K562 (cell line): ENCODE data around the gene LIPT2. TPM values are rescaled to one million over a fixed set of nuclear protein-coding genes. Genes with fewer than 3 reads are reported as not detected.

ENCODE experiments used
- ARID1B ChIP-seq: fragments of 450-650 bp; IDR thresholded peaks from 2 replicates; pipeline ENCODE4 v1.6.1; 2016; ENCODE audit warnings: antibody characterized with exemption, mild to moderate bottlenecking, inconsistent platforms
- CEBPB ChIP-seq: fragments of 450-650 bp; IDR thresholded peaks from 2 replicates; pipeline ENCODE4 v1.6.1; 2016; ENCODE audit warnings: missing genetic modification characterization, missing compliant biosample characterization
- CEBPG ChIP-seq, 3 experiments: fragments of 200-800 bp in 1 of 3; sonication (Bioruptor generic) in 1 of 3; sonication (generic) in 1 of 3; formaldehyde crosslinking in 1 of 3; IDR thresholded peaks in 2 of 3; conservative IDR thresholded peaks in 1 of 3; 2 replicates each; pipeline versions ENCODE4 v1.6.1 to v1.8.0; 2016 to 2022; ENCODE audit warnings: missing compliant biosample characterization in 2 of 3, missing genetic modification characterization in 2 of 3, mild to moderate bottlenecking in 1 of 3, missing genetic modification reagents in 1 of 3
- DACH1 ChIP-seq: fragments of 450-650 bp; IDR thresholded peaks from 2 replicates; pipeline ENCODE4 v1.6.1; 2018; ENCODE audit not compliant: partially characterized antibody
- DMBX1 ChIP-seq: fragments of 250-450 bp; sonication (Bioruptor Pico); IDR thresholded peaks from 2 replicates; pipeline ENCODE4 v1.8.0; 2022; ENCODE audit warnings: inconsistent platforms, mild to moderate bottlenecking, moderate library complexity, borderline replicate concordance
- DPF2 ChIP-seq: fragments of 450-650 bp; IDR thresholded peaks from 2 replicates; pipeline ENCODE4 v1.6.1; 2016
- ELF1 ChIP-seq: fragments of 200-800 bp; sonication (Bioruptor generic); IDR thresholded peaks from 2 replicates; pipeline ENCODE4 v1.6.1; 2016; ENCODE audit warnings: missing genetic modification characterization, missing compliant biosample characterization
- EP300 ChIP-seq: IDR thresholded peaks from 2 replicates; pipeline ENCODE4 v1.6.1; 2012; ENCODE audit warnings: low read length, improper control_type of control experiment
- ETV5 ChIP-seq: sonication (generic); formaldehyde crosslinking; IDR thresholded peaks from 2 replicates; pipeline ENCODE4 v1.4.0; 2020; ENCODE audit warnings: low read depth, mild to moderate bottlenecking, missing genetic modification reagents
- JUND ChIP-seq, 2 experiments: IDR thresholded peaks; 2 replicates in 1 of 2; 3 replicates in 1 of 2; pipeline ENCODE4 v1.6.1; 2011; ENCODE audit warnings: borderline replicate concordance in 2 of 2, low read depth in 2 of 2, low read length in 2 of 2, improper control_type of control experiment in 1 of 2, missing biosample characterization in 1 of 2, missing genetic modification characterization in 1 of 2, missing genetic modification reagents in 1 of 2
- KDM4B ChIP-seq, 2 experiments: fragments of 450-650 bp in 1 of 2; sonication (generic) in 1 of 2; IDR thresholded peaks; 2 replicates each; pipeline ENCODE4 v1.6.1; 2016 to 2017; ENCODE audit warnings: borderline replicate concordance in 2 of 2, antibody characterized with exemption in 1 of 2, low read depth in 1 of 2, mild to moderate bottlenecking in 1 of 2
- SIN3A ChIP-seq, 2 experiments: fragments of 150-350 bp in 1 of 2; IDR thresholded peaks; 2 replicates each; pipeline ENCODE4 v1.6.1; 2011 to 2016; ENCODE audit warnings: borderline replicate concordance in 2 of 2, low read depth in 2 of 2, low read length in 2 of 2, mild to moderate bottlenecking in 2 of 2, moderate library complexity in 2 of 2; ENCODE audit not compliant: control insufficient read depth in 1 of 2
- SMC3 ChIP-seq: conservative IDR thresholded peaks from 2 replicates; pipeline ENCODE4 v1.6.1; 2011; ENCODE audit warnings: low read depth, low read length, improper control_type of control experiment; ENCODE audit not compliant: insufficient read depth
- TBP ChIP-seq: optimal IDR thresholded peaks from 2 replicates; pipeline ENCODE3; 2011; ENCODE audit warnings: low read depth, low read length, improper control_type of control experiment
- TCF3 ChIP-seq: sonication (generic); formaldehyde crosslinking; IDR thresholded peaks from 2 replicates; pipeline ENCODE4 v1.4.0; 2020; ENCODE audit warnings: mild to moderate bottlenecking, missing genetic modification reagents
- TEAD1 ChIP-seq, 2 experiments: fragments of 450-650 bp in 1 of 2; sonication (generic) in 1 of 2; formaldehyde crosslinking; IDR thresholded peaks; 2 replicates each; pipeline versions ENCODE4 v1.4.0 to v1.8.0; 2020 to 2022; ENCODE audit warnings: mild to moderate bottlenecking in 2 of 2, missing genetic modification reagents in 1 of 2
- TFAP4 ChIP-seq: sonication (generic); formaldehyde crosslinking; IDR thresholded peaks from 2 replicates; pipeline ENCODE4 v1.8.0; 2022; ENCODE audit warnings: missing genetic modification reagents, mild to moderate bottlenecking, moderate library complexity, borderline replicate concordance
- TSC22D4 ChIP-seq: fragments of 450-650 bp; IDR thresholded peaks from 2 replicates; pipeline ENCODE4 v1.6.1; 2016; ENCODE audit warnings: missing genetic modification characterization, missing biosample characterization, control low read depth
- YY1 ChIP-seq, 3 experiments: IDR thresholded peaks; 2 replicates each; pipeline ENCODE4 v1.6.1; 2011; ENCODE audit warnings: low read length in 2 of 3, mild to moderate bottlenecking in 2 of 3, moderate library complexity in 2 of 3, borderline replicate concordance in 1 of 3, control low read depth in 1 of 3, low read depth in 1 of 3; ENCODE audit not compliant: insufficient read depth in 3 of 3, insufficient replicate concordance in 2 of 3, control insufficient read depth in 1 of 3, insufficient read length in 1 of 3; ENCODE audit errors: extremely low read depth in 1 of 3
- ZBED1 ChIP-seq: IDR thresholded peaks from 2 replicates; pipeline ENCODE4 v1.6.1; 2014
- ZBTB7A ChIP-seq: IDR thresholded peaks from 2 replicates; pipeline ENCODE4 v1.6.1; 2011; ENCODE audit warnings: low read depth, mild to moderate bottlenecking, low read length, moderate library complexity, borderline replicate concordance; ENCODE audit not compliant: control insufficient read depth
- ZBTB8A ChIP-seq: fragments of 450-650 bp; IDR thresholded peaks from 2 replicates; pipeline ENCODE4 v1.6.1; 2018; ENCODE audit warnings: mild to moderate bottlenecking, moderate library complexity; ENCODE audit not compliant: partially characterized antibody
- ZNF239 ChIP-seq: fragments of 250-450 bp; sonication (Bioruptor Pico); IDR thresholded peaks from 2 replicates; pipeline ENCODE4 v1.4.0; 2020; ENCODE audit warnings: mild to moderate bottlenecking
- ZNF282 ChIP-seq: sonication (generic); formaldehyde crosslinking; IDR thresholded peaks from 2 replicates; pipeline ENCODE4 v1.8.1; 2023; ENCODE audit warnings: missing genetic modification reagents
- polyA plus RNA-seq, 8 experiments: library from polyadenylated mRNA; depleted of rRNA in 4 of 8; stranded (reverse) in 5 of 8; unstranded in 3 of 8; fragments of >200 nt; fragmentation: Nextera tagmentation in 2 of 8; fragmentation: Illumina TruSeq in 1 of 8; extraction: Ambion mirVana in 2 of 8; extraction: Trizol in 1 of 8; gene quantifications; 2 replicates each; pipeline versions ENCODE4 v1.2.1 to v1.2.3, GENCODE V29; 2011 to 2014; ENCODE audit warnings: inconsistent platforms in 1 of 8, missing spikeins in 1 of 8
- total RNA-seq, 7 experiments: library from RNA; depleted of rRNA in 6 of 7; stranded (reverse); fragments of >200 nt in 6 of 7; fragmentation: Illumina TruSeq in 2 of 7; extraction: Trizol in 2 of 7; gene quantifications; 2 replicates each; pipeline versions ENCODE4 v1.2.1 to v1.2.3, GENCODE V29; 2011 to 2021; ENCODE audit warnings: low replicate concordance in 1 of 7
- TF ChIP-seq, protein P1 (sequence below): fragments of 250-450 bp; sonication (Bioruptor Pico); IDR thresholded peaks from 2 replicates; pipeline ENCODE4 v1.8.0; 2022; ENCODE audit warnings: inconsistent platforms, mild to moderate bottlenecking, moderate library complexity, borderline replicate concordance
- TF ChIP-seq, protein P2 (sequence below): sonication (generic); formaldehyde crosslinking; IDR thresholded peaks from 2 replicates; pipeline ENCODE4 v1.9.0; 2022; ENCODE audit warnings: mild to moderate bottlenecking, missing genetic modification reagents

The LIPT2 gene
- total and polyA plus RNA-seq, 9 of the 15 experiments (the other 6 are each of a cell fraction or from before 2014, with no cell fraction given), result 1.00 to 5.2 (median 3.5) TPM

DNA sequence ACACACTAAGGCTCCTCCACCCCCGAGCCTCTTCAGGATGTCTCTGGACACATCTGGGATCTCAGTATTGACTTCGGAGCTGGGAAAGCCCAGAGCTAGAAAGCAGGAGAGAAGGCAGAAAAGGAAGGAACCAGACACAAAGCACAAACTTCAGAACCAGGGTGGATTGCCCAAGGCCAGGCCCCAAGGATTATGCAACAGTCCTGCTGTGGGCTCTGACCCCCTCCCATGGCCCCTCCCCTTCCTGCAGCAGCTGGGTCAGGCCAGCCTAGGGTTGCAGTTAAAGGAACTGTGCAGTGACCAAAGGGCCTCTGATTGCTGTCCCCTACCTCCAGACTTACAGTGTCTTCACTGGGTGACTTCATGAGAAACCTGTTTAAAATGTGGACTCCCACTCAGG, 31.5 kb downstream of the LIPT2 start (continued):
- TF ChIP-seq DACH1, result peak; percentile 20
- no peak for TF ChIP-seq ZBED1
- TF ChIP-seq ETV5 (CRISPR knock-in tag), result no peak
- no peak for TF ChIP-seq ZNF282 (CRISPR knock-in tag)
- peak; percentile 71; the same call in 1 of the 2 replicates for TF ChIP-seq ZBTB7A
- TF ChIP-seq DPF2, result 0 out of 2 replicates have a peak, but pooled peaks have one; percentile 33
- no peak for TF ChIP-seq ZBTB8A
- peak; percentile 44; the same call in 1 of the 2 replicates for TF ChIP-seq DMBX1 (CRISPR knock-in tag)
- no peak for TF ChIP-seq YY1 (IDR thresholded peaks at IDR 0.05; ENCODE audit: borderline replicate concordance in 1 of 3, control insufficient read depth in 1 of 3, extremely low read depth in 1 of 3, insufficient read depth in 3 of 3, insufficient read length in 1 of 3, insufficient replicate concordance in 2 of 3, low read depth in 1 of 3, low read length in 2 of 3)
- TF ChIP-seq SIN3A (IDR thresholded peaks at IDR 0.05; ENCODE audit: borderline replicate concordance in 2 of 2, control insufficient read depth in 1 of 2, low read depth in 2 of 2, low read length in 2 of 2), result no peak
- TF ChIP-seq, protein P1, sequence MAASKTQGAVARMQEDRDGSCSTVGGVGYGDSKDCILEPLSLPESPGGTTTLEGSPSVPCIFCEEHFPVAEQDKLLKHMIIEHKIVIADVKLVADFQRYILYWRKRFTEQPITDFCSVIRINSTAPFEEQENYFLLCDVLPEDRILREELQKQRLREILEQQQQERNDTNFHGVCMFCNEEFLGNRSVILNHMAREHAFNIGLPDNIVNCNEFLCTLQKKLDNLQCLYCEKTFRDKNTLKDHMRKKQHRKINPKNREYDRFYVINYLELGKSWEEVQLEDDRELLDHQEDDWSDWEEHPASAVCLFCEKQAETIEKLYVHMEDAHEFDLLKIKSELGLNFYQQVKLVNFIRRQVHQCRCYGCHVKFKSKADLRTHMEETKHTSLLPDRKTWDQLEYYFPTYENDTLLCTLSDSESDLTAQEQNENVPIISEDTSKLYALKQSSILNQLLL (CRISPR knock-in tag), result no peak
- peak in 1 of 2 experiments; percentile 54; a peak in 1 of 4 replicates for TF ChIP-seq KDM4B (IDR thresholded peaks at IDR 0.05; ENCODE audit: borderline replicate concordance in 2 of 2, low read depth in 1 of 2)
- TF ChIP-seq, protein P2, sequence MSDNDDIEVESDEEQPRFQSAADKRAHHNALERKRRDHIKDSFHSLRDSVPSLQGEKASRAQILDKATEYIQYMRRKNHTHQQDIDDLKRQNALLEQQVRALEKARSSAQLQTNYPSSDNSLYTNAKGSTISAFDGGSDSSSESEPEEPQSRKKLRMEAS (CRISPR knock-in tag), result no peak
- TF ChIP-seq JUND (IDR thresholded peaks at IDR 0.05; ENCODE audit: borderline replicate concordance, low read depth, low read length), result peak; percentile 69
- TF ChIP-seq JUND (tag; IDR thresholded peaks at IDR 0.05; ENCODE audit: borderline replicate concordance, low read depth, low read length), result peak; percentile 49; the same call in 1 of the 3 replicates
- peak; percentile 12 for TF ChIP-seq TBP
- no peak for TF ChIP-seq TSC22D4 (tag)
- peak; percentile 97 for TF ChIP-seq CEBPG (CRISPR knock-in tag; IDR thresholded peaks at IDR 0.05)
- peak; percentile 96 to 98 for TF ChIP-seq CEBPG (tag; conservative IDR thresholded peaks at IDR 0.05 in 1 of 2, IDR thresholded peaks at IDR 0.05 in 1 of 2)
- TF ChIP-seq CEBPB (tag), result peak; percentile 100
- TF ChIP-seq TFAP4 (CRISPR knock-in tag), result peak; percentile 94
- no peak for TF ChIP-seq SMC3
- peak; percentile 12; the same call in 1 of the 2 replicates for TF ChIP-seq ARID1B
- TF ChIP-seq ZNF239 (CRISPR knock-in tag), result no peak
- TF ChIP-seq ELF1 (tag), result no peak
- 0 out of 2 replicates have a peak, but pooled peaks have one; percentile 19 for TF ChIP-seq TCF3
- no peak for TF ChIP-seq EP300
- 0 out of 4 replicates have a peak, but pooled peaks of 1 of the 2 experiments have one; percentile 25 for TF ChIP-seq TEAD1 (CRISPR knock-in tag; IDR thresholded peaks at IDR 0.05)
